NCI-H774 (cell line): ENCODE data around the gene PRDM10.
"Not testable (repeated sequence)": the region's sequence is repeated elsewhere in the genome, so short reads cannot be mapped to it uniquely, and the experiment has no call there.

Experiments
- DNase-seq: peaks from one replicate; lab custom pipeline; 2025; lab: John Stamatoyannopoulos, UW

The PRDM10 gene

GRCh38 chr11:129974672-129975071, 28.0 kb downstream of the PRDM10 start:
- no peak for DNase-seq

GRCh38 chr11:129974237-129974636, 28.4 kb downstream of the PRDM10 start:
- DNase-seq: no peak

- DNase-seq: no peak
Measured at GRCh38 chr11:129973809-129974208, 28.8 kb downstream of the PRDM10 start.

GRCh38 chr11:129973068-129973467, 29.6 kb downstream of the PRDM10 start:
- no peak for DNase-seq

GRCh38 chr11:129972611-129973010, 30.0 kb downstream of the PRDM10 start:
- DNase-seq: no peak

- DNase-seq: not testable (repeated sequence)
Measured at GRCh38 chr11:129971856-129972255, 30.8 kb downstream of the PRDM10 start.

GRCh38 chr11:129969920-129970319, 32.7 kb downstream of the PRDM10 start:
- DNase-seq: no peak

GRCh38 chr11:129968591-129969419, 33.8 kb downstream of the PRDM10 start:
- no peak for DNase-seq

- no peak for DNase-seq
Measured at GRCh38 chr11:129967996-129968395, 34.6 kb downstream of the PRDM10 start.

GRCh38 chr11:129965248-129965647, 37.4 kb downstream of the PRDM10 start:
- DNase-seq: no peak

- no peak for DNase-seq
Measured at GRCh38 chr11:129960216-129961214, 42.1 kb downstream of the PRDM10 start.

GRCh38 chr11:129959687-129960086, 42.9 kb downstream of the PRDM10 start:
- DNase-seq: no peak

GRCh38 chr11:129955282-129955681, 47.4 kb downstream of the PRDM10 start:
- DNase-seq: no peak

GRCh38 chr11:129954703-129955102, 47.9 kb downstream of the PRDM10 start:
- DNase-seq: not testable (repeated sequence)

GRCh38 chr11:129951866-129952262, 50.8 kb downstream of the PRDM10 start:
- no peak for DNase-seq

GRCh38 chr11:129951201-129951865, 51.3 kb downstream of the PRDM10 start:
- DNase-seq: no peak

- no peak for DNase-seq
Measured at GRCh38 chr11:129950101-129951091, 52.2 kb downstream of the PRDM10 start.

- DNase-seq: no peak
Measured at GRCh38 chr11:129948926-129949466, 53.6 kb downstream of the PRDM10 start.

- no peak for DNase-seq
Measured at GRCh38 chr11:129947474-129947873, 55.2 kb downstream of the PRDM10 start.

GRCh38 chr11:129946965-129947364, 55.7 kb downstream of the PRDM10 start:
- DNase-seq: no peak

- DNase-seq: no peak
Measured at GRCh38 chr11:129946256-129946655, 56.4 kb downstream of the PRDM10 start.
